Neutrophil (primary cell): Measurements from ENCODE around the gene P2RX6.
"Not testable (repeated sequence)": the region's sequence is repeated elsewhere in the genome, so short reads cannot be mapped to it uniquely, and the experiment has no call there.

ENCODE experiments used
- H3K27ac ChIP-seq: fragments of 200-600 bp; sonication (generic); 2 replicates; pipeline ENCODE4 v1.5.1; 2016; ENCODE audit warnings: mild to moderate bottlenecking, moderate library complexity
- H3K27me3 ChIP-seq: fragments of 200-600 bp; sonication (generic); 2 replicates; pipeline ENCODE4 v1.6.0; 2016; ENCODE audit warnings: mild to moderate bottlenecking
- H3K36me3 ChIP-seq: fragments of 200-600 bp; sonication (generic); 2 replicates; pipeline ENCODE4 v1.5.1; 2017
- H3K4me1 ChIP-seq, 2 experiments: fragments of 200-600 bp in 1 of 2; sonication (generic) in 1 of 2; 1 replicate in 1 of 2; 2 replicates in 1 of 2; pipeline versions ENCODE4 v1.5.1 to v1.6.1; 2013 to 2016; ENCODE audit warnings: low read depth in 1 of 2, low read length in 1 of 2, mild to moderate bottlenecking in 1 of 2, moderate library complexity in 1 of 2; ENCODE audit not compliant: control insufficient read depth in 1 of 2, insufficient read depth in 1 of 2
- H3K4me3 ChIP-seq, 2 experiments: fragments of 200-600 bp in 1 of 2; sonication (generic) in 1 of 2; 1 replicate in 1 of 2; 2 replicates in 1 of 2; pipeline ENCODE4 v1.5.1; 2013 to 2016; ENCODE audit warnings: low read depth in 1 of 2, low read length in 1 of 2, mild to moderate bottlenecking in 1 of 2, moderate library complexity in 1 of 2
- H3K9me3 ChIP-seq: fragments of 200-600 bp; sonication (generic); 2 replicates; pipeline ENCODE4 v1.5.1; 2016
- CTCF ChIP-seq: fragments of 200-600 bp; sonication (generic); IDR thresholded peaks from 2 replicates; pipeline ENCODE4 v1.5.1; 2016; ENCODE audit warnings: antibody characterized with exemption

Gene P2RX6

GRCh38 chr22:21055564-21055834 lies 40.5 kb downstream of the P2RX6 start:
- Histone ChIP-seq H3K27me3 (peaks cover 35% of the 10 kb centered on the region), H3K36me3 (no peaks in the 10 kb centered on the region), H3K4me3 (no peak overlapping the region), H3K4me1 (no peaks in the 10 kb centered on the region), H3K27ac (no peak overlapping the region), H3K9me3 (no peaks in the 10 kb centered on the region)
- TF ChIP-seq CTCF = no peak

- Histone ChIP-seq H3K4me1 (no peaks in the 10 kb centered on the region), H3K36me3 (no peaks in the 10 kb centered on the region), H3K27ac (no peak overlapping the region), H3K4me3 (no peak overlapping the region), H3K9me3 (no peaks in the 10 kb centered on the region), H3K27me3 (peaks cover 35% of the 10 kb centered on the region)
- TF ChIP-seq CTCF = no peak
These were observed 40.9 kb downstream of the P2RX6 start for GRCh38 chr22:21055880-21056319.

GRCh38 chr22:21060363-21060762 lies 45.4 kb downstream of the P2RX6 start:
- not testable (repeated sequence) for H3K36me3 ChIP-seq, H3K27ac ChIP-seq, H3K9me3 ChIP-seq, H3K4me3 ChIP-seq, H3K4me1 ChIP-seq
- H3K27me3 ChIP-seq = peaks cover 27% of the 10 kb centered on the region

- H3K27ac ChIP-seq, H3K36me3 ChIP-seq, H3K4me3 ChIP-seq, H3K9me3 ChIP-seq, H3K4me1 ChIP-seq: not testable (repeated sequence)
- peaks cover 20% of the 10 kb centered on the region for H3K27me3 ChIP-seq
These were observed 46.8 kb downstream of the P2RX6 start for GRCh38 chr22:21061660-21062321.

GRCh38 chr22:21064425-21064824 lies 49.5 kb downstream of the P2RX6 start:
- not testable (repeated sequence) for H3K27ac ChIP-seq, H3K9me3 ChIP-seq, H3K4me1 ChIP-seq, H3K36me3 ChIP-seq, H3K4me3 ChIP-seq
- peaks cover 11% of the 10 kb centered on the region for H3K27me3 ChIP-seq

GRCh38 chr22:21064917-21065864 lies 50.2 kb downstream of the P2RX6 start:
- Histone ChIP-seq H3K9me3 (no peaks in the 10 kb centered on the region), H3K27me3 (peaks cover 11% of the 10 kb centered on the region), H3K4me1 (no peaks in the 10 kb centered on the region), H3K36me3 (no peaks in the 10 kb centered on the region), H3K4me3 (no peak overlapping the region), H3K27ac (no peak overlapping the region)
- no peak for TF ChIP-seq CTCF
